ENCODE measurements around the gene SIRT5.

The SIRT5 gene

DNA sequence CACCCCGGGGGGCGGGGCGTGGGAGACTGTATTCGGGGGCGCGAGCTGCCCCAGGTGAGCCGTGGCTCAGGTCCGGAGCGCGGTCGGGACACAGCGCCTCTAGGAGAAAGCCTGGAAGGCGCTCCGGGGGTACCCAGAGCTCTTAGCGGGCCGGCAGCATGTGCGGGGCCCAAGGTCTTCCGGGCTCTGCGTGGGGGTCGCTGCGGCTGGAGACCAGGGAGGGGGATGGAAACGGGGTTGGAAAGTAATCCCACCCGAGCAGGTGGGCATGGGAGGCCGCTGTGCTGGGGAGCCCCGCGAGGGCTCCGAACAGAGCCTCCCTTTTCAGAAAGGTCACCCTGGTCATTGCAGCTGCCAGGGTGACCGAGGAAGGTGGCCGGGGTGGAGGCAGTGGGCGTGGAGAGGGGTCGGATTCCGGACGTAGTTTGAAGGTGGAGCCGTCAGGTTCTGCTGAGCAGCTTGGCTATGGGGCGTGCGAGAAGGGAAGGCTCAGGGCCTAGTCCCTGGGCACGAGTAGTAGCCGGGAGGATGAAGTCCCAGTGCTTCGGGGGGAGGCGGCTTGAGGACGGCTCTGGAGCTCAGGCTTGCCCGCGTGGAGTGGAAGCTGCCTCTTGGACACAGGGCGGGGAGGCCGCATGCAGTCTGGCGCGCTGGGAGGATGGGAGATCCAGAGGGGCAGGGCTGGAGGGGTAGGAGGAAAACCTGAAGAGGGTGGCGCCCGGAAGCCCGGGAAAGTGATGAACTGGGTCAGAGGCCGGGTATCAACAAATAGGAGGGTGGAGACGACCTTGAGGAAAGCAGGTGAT lies at the start of gene SIRT5:
SIRT5 (plus strand) TSS at position 31 of the 806 bp plus-strand sequence. CDS start 9,510 bp downstream, outside the sequence.
- peak; percentile 70 to 74 for DNase-seq (ENCODE audit: low read depth in 2 of 2)

DNA sequence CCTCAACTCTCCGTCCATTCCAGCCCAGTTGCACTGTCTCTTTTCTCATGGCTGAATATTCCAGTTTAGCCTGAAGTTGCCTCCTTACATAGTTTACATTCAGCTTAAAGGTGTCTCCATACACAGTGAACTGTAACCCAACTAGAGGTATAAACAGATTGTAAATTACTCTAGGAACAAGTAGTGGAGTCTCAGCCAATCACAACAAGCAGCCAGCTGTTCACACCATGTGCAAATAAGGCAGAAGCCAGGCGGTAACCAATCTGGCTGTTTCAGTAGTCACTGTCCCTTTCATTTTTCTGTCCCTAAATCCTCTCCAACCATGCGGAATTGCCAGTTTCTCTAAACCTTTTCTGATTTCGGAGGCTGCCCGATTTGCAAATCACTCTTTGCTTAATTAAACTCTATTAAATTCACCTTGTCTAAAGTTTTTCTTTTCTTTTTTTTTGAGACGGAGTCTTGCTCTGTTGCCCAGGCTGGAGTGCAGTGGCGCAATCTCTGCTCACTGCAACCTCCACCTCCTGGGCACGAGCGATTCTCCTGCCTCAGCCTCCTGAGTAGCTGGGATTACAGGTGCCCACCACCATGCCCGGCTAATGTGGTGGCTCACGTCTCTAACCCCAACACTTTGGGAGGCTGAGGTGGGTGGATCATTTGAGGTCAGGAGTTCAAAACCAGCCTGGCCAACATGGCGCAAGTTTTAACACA lies 49.4 kb upstream of the SIRT5 start:
- DNase-seq (ENCODE audit: low read depth in 2 of 2), result no peak

DNA sequence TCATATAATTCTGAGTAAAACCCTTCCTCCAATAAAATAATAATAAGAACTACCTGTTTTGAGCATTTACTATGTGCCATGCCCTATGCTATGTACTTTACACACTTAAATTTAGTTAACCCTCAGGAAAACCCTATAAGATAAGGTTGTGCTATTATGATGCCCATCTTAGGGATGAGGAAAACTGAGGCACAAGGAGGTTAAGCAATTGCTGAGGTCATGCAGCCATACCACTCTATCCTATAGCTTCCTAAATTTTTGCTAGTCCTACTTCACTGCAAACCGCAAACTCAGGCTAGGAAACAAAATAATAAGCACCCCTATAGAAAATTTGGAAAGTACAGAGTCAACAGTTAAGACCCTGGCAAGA lies 48.1 kb upstream of the SIRT5 start:
- no peak for DNase-seq (ENCODE audit: low read depth in 2 of 2)

DNA sequence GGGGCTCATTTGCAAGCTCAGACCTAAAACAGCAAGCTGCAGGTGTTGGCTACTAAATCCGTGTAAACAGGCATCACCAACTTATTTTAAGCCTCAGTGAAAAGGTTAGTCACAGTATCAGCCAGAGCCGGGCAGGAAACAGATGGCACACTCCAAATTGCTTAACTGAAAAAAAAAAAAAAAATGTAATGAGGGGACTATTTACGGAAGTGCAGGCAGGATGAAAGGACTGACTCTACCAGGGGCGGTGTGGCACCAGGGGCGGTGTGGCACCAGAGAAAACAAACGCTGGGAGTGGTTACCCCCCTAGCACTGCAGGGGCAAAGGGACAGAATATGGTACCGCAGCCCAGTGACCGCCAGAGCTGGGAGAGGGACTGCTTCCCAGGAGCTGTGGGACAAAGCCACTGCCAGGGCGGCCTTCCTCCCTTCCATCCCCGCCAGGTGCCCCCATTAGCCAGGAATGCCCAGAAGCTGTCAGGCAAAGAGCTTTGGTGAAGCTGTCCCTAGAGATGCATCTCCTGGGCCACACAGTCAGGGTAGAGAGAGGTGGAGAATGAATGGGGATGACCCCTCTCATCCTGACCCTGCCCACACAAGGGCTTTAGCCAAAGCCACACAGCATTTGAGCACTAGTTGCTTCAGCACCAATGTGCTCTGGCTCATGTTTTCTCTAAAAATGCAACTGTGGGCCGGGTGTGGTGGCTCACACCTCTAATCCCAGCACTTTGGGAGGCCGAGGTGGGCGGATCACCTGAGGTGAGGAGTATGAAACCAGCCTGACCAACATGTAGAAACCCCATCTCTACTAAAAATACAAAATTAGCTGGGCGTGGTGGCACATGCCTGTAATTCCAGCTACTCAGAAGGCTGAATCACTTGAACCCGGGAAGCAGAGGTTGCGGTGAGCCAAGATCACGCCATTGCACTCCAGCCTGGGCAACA lies 47.4 kb upstream of the SIRT5 start:
- DNase-seq (ENCODE audit: low read depth in 2 of 2), result no peak

DNA sequence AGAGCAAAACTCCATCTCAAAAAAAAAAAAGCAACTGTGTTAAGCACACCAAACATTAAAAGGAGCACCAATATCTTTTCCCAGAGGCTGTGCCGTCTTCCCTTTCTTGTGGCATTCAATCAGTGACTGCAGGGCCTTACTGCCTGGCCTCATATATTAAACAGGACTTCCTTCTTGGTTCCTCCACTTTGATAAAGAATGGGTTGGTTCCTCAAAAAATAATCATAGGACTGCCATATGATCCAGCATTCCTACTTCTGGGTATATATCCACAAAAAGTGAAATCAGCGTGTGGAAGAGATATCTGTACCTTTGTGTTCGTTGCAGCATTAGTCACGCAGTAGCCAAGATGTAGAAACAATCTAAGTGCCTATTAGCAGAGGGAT lies 46.7 kb upstream of the SIRT5 start:
- DNase-seq (ENCODE audit: low read depth in 2 of 2), result no peak

DNA sequence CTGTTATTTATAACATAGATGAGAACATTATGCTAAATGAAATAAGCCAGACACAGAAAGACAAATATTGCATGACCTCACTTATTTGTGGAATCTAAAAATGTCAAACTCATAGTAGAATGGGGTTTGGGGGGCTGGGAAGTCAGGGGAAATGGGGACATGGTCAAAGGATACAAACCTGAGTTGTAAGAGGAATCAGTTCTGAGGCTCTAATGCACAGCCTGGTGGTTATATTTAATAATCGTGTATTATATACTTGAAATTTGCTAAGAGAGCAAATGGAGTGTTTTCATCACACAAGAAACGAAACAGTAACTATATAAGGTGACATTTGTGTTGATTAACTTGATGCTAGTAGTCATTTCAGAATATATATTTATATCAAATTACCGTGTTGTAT lies 46.2 kb upstream of the SIRT5 start:
- DNase-seq (ENCODE audit: low read depth in 2 of 2), result no peak

DNA sequence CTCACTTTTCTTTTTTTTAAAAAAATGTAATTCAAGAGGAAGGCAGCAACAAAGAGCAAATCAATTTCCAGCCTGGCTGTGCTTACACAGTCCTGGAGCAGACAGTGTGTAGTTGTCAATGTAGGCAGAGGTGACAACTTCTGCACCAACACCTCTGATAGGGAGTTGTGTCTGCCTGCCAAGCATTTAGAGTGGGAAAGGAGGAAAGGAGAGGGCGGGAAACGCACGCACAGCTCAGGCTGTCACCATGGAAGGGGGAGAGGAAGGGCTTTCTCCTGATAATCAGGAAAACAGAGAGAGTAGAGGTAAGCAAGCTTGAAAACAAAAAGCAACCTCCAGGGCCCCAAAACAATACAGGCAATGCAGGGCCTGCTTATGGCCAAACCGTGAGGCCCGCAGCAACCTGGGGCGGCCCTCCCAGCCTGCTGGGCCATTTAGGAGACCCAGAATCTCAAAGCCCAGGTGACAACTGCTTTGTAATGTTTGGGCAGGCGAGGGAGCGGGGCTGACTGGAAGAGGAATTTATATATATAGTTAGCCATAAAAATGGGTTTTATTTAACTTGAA lies 45.5 kb upstream of the SIRT5 start:
- DNase-seq (ENCODE audit: low read depth in 2 of 2), result no peak

DNA sequence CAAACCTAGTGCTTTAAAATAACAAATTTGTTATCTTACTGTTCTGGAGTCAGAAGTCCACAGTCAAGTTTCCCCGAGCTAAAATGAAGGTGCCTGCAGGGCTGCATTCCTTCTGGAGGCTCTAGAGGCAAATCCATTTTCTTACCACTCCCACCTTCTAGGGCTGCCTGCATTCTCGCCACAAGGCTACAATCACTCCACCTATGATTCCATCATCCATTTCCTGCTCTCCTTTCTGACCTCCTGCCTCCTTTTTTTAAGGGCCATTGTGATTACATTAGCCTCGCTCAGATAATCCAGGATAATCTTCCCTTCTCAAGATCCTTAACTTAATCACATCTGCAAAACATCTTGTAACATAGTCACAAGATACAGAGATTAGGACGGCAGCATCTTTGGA lies 42.4 kb upstream of the SIRT5 start:
- no peak for DNase-seq (ENCODE audit: low read depth in 2 of 2)

DNA sequence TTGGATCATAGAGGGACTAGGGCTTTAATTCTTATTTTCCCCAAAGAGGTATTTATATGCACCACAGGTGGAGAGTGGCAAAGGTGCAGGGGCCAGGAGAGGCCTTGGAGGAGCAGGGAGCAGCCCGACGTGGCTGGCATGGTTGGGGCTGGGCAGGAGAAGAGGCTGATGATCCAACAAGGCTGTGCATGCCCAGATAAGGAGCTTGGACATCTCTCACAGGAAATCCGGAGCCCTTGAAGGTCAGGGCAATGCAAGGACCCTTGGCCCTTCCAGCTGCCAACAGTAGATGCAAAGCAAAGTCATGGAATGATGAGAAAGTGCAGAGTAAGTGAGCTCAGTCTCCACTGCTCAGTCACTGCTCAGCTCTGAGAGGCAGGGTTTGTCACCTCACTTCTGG lies 39.9 kb upstream of the SIRT5 start:
- no peak for DNase-seq (ENCODE audit: low read depth in 2 of 2)

DNA sequence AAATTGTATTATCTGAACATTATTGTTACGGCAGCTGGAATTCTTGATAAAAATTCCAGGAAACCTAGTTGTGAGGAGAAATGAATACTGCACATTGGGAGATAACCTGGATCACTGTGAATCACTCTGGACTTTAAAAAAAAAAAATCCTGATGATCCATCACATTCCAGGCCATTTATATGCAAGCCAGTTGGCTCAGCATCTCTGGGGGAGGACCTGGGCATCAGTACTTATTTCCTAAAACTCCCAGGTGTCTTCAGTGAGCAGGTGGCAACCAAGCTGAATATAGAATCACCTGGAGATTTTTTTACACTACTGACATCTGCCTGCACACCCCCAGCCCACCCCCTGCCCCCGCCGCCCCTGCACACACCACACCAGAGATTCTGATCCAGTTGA lies 39.1 kb upstream of the SIRT5 start:
- no peak for DNase-seq (ENCODE audit: low read depth in 2 of 2)

DNA sequence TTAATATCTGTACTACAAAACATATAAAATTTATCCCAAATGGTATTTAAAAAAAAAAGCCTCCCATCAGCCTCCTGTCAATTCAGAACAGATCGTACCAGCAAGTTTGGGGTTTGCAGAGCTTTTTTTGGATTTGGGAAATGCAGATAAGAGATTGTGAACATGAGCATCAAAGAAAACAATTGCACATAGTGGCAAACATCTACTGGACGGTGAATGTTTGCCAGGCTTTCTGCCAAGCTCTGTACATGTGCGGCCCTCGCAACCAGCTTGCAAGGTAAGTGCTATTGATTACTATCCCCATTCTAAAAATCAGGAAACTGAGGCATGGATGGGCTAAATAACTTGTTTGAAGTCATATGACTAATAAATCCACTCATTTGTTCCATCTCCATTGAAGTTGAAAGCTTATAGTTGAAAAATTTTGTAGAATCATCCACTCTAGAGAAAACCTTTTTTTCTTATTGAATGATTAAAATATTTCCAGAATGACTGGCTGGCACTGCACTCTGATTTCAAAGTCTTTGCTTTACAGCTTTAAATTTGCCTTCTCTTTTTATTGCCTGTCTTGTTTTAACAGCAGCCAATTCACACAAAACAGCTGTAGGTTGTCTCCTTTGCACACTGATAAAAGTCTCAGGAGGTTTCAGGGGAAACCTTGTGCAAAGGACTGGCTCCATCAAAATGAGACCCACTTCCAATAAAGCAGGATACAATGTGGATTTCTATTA lies 37.4 kb upstream of the SIRT5 start:
- no peak for DNase-seq (ENCODE audit: low read depth in 2 of 2)

DNA sequence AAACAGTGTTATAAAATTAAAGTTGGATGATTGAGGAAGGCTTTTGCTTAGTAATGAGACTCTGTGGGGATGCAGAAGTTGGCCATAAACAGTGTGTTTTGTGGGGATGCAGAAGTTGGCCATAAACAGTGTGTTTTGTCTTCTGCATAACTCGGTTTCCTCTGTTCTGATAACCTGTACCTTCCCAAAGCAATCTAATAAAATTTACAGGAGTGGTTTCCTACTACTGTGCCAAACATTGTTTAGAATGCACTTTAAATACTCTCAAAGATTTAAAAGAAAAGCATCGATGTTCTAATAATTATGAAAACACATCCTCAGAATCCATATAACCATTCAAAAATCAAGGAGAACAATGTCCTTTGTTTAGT lies 36.9 kb upstream of the SIRT5 start:
- no peak for DNase-seq (ENCODE audit: low read depth in 2 of 2)

DNA sequence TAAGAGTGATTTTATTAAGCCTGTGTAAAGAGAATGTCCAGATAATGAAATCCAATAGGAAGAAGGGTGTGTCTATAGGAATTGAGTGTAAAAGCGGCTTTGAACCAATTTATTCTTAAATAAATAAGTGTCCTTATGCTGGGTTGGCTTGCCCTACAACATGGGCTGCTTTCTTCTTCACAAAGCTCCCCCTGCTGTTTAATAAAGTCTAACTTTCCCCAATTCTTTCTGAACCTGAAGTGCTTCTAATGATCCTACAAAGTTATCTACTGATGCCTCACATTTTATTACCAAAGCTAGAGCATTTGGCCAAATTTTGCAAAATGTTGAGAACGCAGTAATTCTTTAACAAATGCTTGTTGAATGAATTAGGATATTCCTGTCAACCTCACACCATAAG lies 36.3 kb upstream of the SIRT5 start:
- DNase-seq (ENCODE audit: low read depth in 2 of 2), result no peak

DNA sequence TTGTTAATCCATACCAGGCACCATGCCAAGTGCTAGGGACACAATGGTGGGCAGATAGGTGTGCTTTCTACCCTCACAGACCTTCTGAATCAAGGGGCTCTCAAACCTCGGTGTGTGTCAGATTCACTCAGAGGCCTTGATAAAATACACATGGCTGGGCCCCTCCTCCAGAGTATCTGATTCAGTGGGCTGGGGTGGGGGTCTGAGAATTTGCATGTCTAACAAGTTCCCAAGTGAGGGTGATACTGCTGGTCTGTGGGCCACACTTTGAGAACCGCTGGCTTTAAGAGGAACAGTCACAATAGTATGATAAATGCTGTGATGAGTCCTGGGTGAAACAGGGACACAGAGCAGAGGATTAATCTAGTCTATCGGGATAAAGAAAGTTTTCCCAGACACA lies 35.8 kb upstream of the SIRT5 start:
- DNase-seq (ENCODE audit: low read depth in 2 of 2), result no peak

DNA sequence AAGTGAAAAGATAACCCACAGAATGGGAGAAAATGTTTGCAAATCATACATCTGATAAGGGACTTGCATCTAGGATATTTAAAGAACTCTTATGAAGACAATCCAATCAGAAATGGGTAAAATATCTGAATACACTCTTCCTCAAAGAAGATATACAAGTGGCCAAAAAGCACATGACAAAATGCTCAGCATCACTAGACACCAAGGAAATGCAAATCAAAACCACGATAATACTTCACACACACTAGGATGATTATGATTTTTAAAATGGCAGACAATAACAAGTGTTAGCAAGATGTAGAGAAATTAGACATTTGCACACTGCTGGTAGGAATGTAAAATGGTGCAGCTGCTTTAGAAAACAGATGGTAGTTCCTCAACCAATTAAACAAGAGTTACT lies 34.8 kb upstream of the SIRT5 start:
- DNase-seq (ENCODE audit: low read depth in 2 of 2), result no peak

DNA sequence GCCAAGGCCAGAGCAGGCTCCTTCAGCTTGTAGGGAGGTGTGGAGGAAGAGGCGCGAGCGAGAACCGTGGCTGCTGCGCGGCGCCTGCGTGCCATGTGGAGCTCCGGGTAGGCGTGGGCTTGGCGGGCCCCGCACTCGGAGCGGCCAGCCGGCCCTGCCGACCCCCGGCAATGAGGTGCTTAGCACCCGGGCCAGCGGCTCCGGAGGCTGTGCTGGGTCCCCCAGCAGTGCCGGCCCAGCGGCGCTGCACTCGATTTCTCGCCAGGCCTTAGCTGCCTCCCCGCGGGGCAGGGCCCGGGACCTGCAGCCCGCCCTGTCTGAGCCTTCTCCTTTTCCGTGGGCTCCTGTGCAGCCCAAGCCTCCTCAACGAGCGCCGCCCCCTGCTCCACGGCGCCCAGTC lies 32.9 kb upstream of the SIRT5 start:
- DNase-seq (ENCODE audit: low read depth in 2 of 2), result no peak

DNA sequence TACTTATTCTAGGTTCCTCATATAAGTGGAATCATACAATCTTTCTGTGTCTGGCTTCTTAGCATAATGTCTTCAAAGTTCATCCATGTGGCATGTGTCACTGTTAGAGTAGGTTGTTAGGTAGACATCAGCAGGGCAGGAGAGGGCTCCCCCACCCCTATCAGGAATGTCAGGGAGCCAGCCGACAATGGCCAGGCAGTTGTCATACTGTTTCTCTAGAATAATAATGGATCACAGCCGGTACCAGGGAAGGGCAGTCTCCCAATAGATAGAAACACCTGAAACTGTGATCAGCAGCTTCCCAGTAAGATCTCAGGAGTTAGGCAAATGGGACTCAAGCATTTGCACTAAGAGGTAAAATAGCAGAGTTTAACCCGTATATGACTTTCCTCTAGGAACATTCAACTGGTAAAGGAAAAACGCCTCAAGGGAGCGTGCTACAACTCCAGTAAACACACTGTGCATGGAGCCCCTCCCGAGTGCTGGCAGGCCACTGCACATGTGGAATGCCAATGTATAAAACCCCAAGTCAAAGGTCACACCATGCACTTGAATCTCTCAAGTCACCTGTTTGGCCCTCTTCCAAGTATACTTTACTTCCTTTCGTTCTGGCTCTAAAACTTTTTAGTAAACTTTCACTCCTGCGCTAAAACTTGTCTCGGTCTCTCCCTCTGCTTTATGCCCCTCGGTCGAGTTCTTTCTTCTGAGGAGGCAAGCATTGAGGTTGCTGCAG lies 29.8 kb upstream of the SIRT5 start:
- DNase-seq (ENCODE audit: low read depth in 2 of 2), result no peak

DNA sequence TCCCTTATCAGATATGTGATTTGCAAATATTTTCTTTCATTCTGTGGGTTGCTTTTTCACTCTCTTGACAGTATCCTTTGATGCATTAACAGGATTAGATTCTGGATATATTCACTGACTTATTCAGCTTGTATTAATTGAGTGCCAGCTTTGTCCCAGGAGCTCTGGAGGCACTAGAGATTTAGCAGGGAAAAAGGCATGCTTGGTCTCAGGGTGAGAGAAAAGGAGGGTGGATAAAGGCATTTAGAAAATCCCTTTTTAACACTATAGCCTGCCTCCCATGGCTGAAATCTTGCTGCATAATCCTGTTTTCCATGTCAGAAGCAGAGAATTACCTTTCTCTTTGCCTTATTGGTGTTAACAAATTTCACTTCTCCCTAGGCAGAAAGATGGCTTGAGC lies 28.5 kb upstream of the SIRT5 start:
- no peak for DNase-seq (ENCODE audit: low read depth in 2 of 2)

DNA sequence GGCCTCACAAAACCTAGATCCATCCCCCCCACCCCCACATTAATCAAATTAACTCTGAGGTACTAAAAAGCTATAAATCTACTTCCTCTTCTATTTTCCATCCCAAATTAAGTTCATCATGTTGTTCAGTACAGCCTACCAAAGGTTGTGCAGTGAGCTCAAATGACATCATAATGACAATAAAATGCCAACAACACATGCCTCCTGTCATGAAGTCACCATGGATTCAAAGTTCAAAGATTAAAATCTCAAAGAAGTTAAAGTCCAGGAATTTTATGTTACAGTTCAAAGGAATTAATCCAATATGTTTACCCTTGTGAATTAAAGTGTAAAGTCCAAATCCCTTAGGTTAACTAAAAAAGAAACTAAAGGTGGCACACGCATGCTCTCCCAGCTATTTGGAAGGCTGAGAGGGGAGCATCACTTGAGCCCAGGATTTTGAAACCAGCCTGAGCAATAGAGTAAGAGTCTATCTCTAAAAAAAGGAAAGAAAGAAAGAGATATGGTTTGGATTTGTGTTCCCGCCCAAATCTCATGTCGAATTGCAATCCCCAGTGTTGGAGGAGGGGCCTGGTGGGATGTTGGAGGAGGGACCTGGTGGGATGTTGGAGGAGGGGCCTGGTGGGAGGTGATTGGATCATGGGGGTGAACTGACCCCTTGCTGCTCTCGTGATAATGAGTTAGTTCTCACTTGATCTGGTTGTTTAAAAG lies 25.7 kb upstream of the SIRT5 start:
- DNase-seq (ENCODE audit: low read depth in 2 of 2), result no peak

DNA sequence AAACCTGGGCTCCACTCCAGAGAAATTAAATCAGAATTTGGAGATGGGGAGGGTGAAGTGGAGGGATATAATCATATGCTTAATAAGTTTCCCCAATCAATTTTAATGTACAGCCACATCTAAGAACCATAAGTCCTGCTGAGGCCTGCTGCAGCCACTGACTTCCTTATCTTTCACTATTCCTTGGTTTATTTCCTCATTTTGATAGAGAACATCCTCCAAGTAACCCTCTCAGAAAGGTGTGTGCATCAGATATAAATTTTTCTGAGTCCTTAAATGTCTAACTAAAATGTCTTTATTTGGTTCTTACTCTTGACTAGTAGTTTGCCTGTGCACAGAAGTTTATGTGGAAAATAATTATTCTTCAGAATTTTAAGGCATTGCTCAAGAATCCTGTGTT lies 23.7 kb upstream of the SIRT5 start:
- no peak for DNase-seq (ENCODE audit: low read depth in 2 of 2)
